ENCODE data around the gene YIPF2. TPM values are rescaled to one million over a fixed set of nuclear protein-coding genes. Genes with fewer than 3 reads are reported as not detected.
A peak's percentile ranks its signal among the peaks of the same experiment; 100 is the strongest.

Gene YIPF2
- total RNA-seq = 10 to 100 TPM; 29.6 TPM
- 10 to 100 TPM; 12.2 to 14.0 TPM for polyA plus RNA-seq

GRCh38 chr19:10928563-10929401 is at the start of gene YIPF2, which contains the start of gene TIMM29:
Gene YIPF2, minus strand, starts transcription at chr19:10928639. Its CDS starts 229 bp downstream, at chr19:10928410.
Gene TIMM29, plus strand, starts transcription at chr19:10928811. Its CDS starts 12 bp downstream, at chr19:10928823.
- H3K4me1 ChIP-seq (ENCODE audit: insufficient read depth, low read length) = peaks cover 28% of the 10 kb centered on the region
- Mint-ChIP-seq H3K27ac (peak within 1 kb of the TSS; percentile 88 to 95 (median 90)), H3K9me3 (no peaks in the 10 kb centered on the region), H3K27me3 (no peaks in the 10 kb centered on the region), H3K4me3 (peak within 1 kb of the TSS; percentile 88 to 96 (median 90)), H3K4me1 (peaks cover 8 to 38% (median 19%) of the 10 kb centered on the region in 4 donors), H3K36me3 (peaks cover 3 to 26% of the 10 kb centered on the region in 2 donors)
- peaks cover 6% of the 10 kb centered on the region for H3K36me3 ChIP-seq (ENCODE audit: insufficient read depth, low read length)
- no peaks in the 10 kb centered on the region for H3K27me3 ChIP-seq (ENCODE audit: insufficient read depth, low read length)
- intact Hi-C loops (cut with micrococcal nuclease) = loop anchor here (1.0 to 5.0 kb wide), 2 partner anchors 34 to 57 kb away; partner anchors contain the start of genes CARM1 and SMARCA4
- peak within 1 kb of the TSS; percentile 52 to 80 for H3K4me3 ChIP-seq (ENCODE audit: low read length in 2 of 2)
- no peaks in the 10 kb centered on the region for H3K9me3 ChIP-seq (ENCODE audit: control insufficient read depth in 1 of 2, low read length in 2 of 2)
- peak within 1 kb of the TSS; percentile 57 for H3K27ac ChIP-seq (ENCODE audit: low read depth, low read length)
- peak; percentile 89 to 95 (median 90) for DNase-seq
- CTCF ChIA-PET (ENCODE audit: partially characterized antibody) = interaction anchor here (2.1 kb wide), 1 partner anchor 64 kb away, joined by 8 read pairs; no protein-coding TSS in a partner anchor
- POLR2A ChIA-PET (ENCODE audit: partially characterized antibody) = interaction anchor here (1.5 kb wide), 1 partner anchor 32 kb away, joined by 4 read pairs; the partner anchor contains the start of gene SMARCA4

- no peak for DNase-seq
- Mint-ChIP-seq H3K27me3 (no peaks in the 10 kb centered on the region), H3K27ac (peak overlapping the region in 4 of 7 donors; percentile 44 to 80 (median 53)), H3K4me1 (peaks cover 19 to 37% (median 28%) of the 10 kb centered on the region in 4 donors), H3K36me3 (peaks cover 0 to 6% of the 10 kb centered on the region in 2 donors), H3K9me3 (no peaks in the 10 kb centered on the region), H3K4me3 (no peak overlapping the region)
- Histone ChIP-seq H3K9me3 (ENCODE audit: control insufficient read depth in 1 of 2, low read length in 2 of 2) (no peaks in the 10 kb centered on the region), H3K27ac (ENCODE audit: low read depth, low read length) (no peak overlapping the region), H3K27me3 (ENCODE audit: insufficient read depth, low read length) (no peaks in the 10 kb centered on the region), H3K36me3 (ENCODE audit: insufficient read depth, low read length) (no peaks in the 10 kb centered on the region), H3K4me3 (ENCODE audit: low read length in 2 of 2) (no peak overlapping the region), H3K4me1 (ENCODE audit: insufficient read depth, low read length) (peaks cover 5% of the 10 kb centered on the region)
- POLR2A ChIA-PET (ENCODE audit: partially characterized antibody) = no interaction called here
- CTCF ChIA-PET (ENCODE audit: partially characterized antibody) = interaction anchor here (1.2 to 3.9 kb wide), 2 partner anchors 36 to 41 kb away, joined by 4 to 12 read pairs; no protein-coding TSS in a partner anchor
- intact Hi-C loops (cut with micrococcal nuclease) = no loop called here
Observed at GRCh38 chr19:10977742-10978092, 49.3 kb upstream of the YIPF2 start.

GRCh38 chr19:10976131-10976892 is 47.9 kb upstream of the YIPF2 start:
- peak overlapping the region in 3 of 7 donors; percentile 30 to 87 (median 65) for H3K27ac Mint-ChIP-seq
- no peaks in the 10 kb centered on the region for H3K9me3 Mint-ChIP-seq
- Histone ChIP-seq H3K4me1 (ENCODE audit: insufficient read depth, low read length) (peaks cover 5% of the 10 kb centered on the region), H3K27me3 (ENCODE audit: insufficient read depth, low read length) (no peaks in the 10 kb centered on the region), H3K4me3 (ENCODE audit: low read length in 2 of 2) (no peak overlapping the region), H3K36me3 (ENCODE audit: insufficient read depth, low read length) (no peaks in the 10 kb centered on the region), H3K27ac (ENCODE audit: low read depth, low read length) (no peak overlapping the region), H3K9me3 (ENCODE audit: control insufficient read depth in 1 of 2, low read length in 2 of 2) (no peaks in the 10 kb centered on the region)
- no peak overlapping the region for H3K4me3 Mint-ChIP-seq
- no peaks in the 10 kb centered on the region for H3K27me3 Mint-ChIP-seq
- peaks cover 22 to 38% (median 28%) of the 10 kb centered on the region in 4 donors for H3K4me1 Mint-ChIP-seq
- H3K36me3 Mint-ChIP-seq = peaks cover 0 to 5% of the 10 kb centered on the region in 2 donors
- DNase-seq = no peak
- CTCF ChIA-PET (ENCODE audit: partially characterized antibody) = interaction anchor here (0.7 to 3.9 kb wide), 4 partner anchors 34 to 112 kb away, joined by 3 to 12 read pairs (median 4); no protein-coding TSS in a partner anchor
- intact Hi-C loops (cut with micrococcal nuclease) = no loop called here
- POLR2A ChIA-PET (ENCODE audit: partially characterized antibody) = no interaction called here

- Mint-ChIP-seq H3K9me3 (no peaks in the 10 kb centered on the region), H3K4me3 (peak overlapping the region in 1 of 8 donors; percentile 53), H3K27ac (no peak overlapping the region), H3K27me3 (no peaks in the 10 kb centered on the region), H3K4me1 (peaks cover 27 to 46% (median 35%) of the 10 kb centered on the region in 4 donors), H3K36me3 (peaks cover 0 to 5% of the 10 kb centered on the region in 2 donors)
- no peaks in the 10 kb centered on the region for H3K27me3 ChIP-seq (ENCODE audit: insufficient read depth, low read length)
- CTCF ChIA-PET (ENCODE audit: partially characterized antibody) = interaction anchor here (1.0 to 1.5 kb wide), 2 partner anchors 34 to 111 kb away, joined by 3 to 4 read pairs; no protein-coding TSS in a partner anchor
- H3K4me1 ChIP-seq (ENCODE audit: insufficient read depth, low read length) = peaks cover 5% of the 10 kb centered on the region
- intact Hi-C loops (cut with micrococcal nuclease) = no loop called here
- H3K36me3 ChIP-seq (ENCODE audit: insufficient read depth, low read length) = no peaks in the 10 kb centered on the region
- POLR2A ChIA-PET (ENCODE audit: partially characterized antibody) = no interaction called here
- H3K27ac ChIP-seq (ENCODE audit: low read depth, low read length) = no peak overlapping the region
- DNase-seq = no peak
- no peak overlapping the region for H3K4me3 ChIP-seq (ENCODE audit: low read length in 2 of 2)
- H3K9me3 ChIP-seq (ENCODE audit: control insufficient read depth in 1 of 2, low read length in 2 of 2) = no peaks in the 10 kb centered on the region
Observed at GRCh38 chr19:10975374-10976130, 47.1 kb upstream of the YIPF2 start.

GRCh38 chr19:10971107-10971726 is 42.8 kb upstream of the YIPF2 start:
- Mint-ChIP-seq H3K27ac (peak overlapping the region in 2 of 7 donors; percentile 22 to 53), H3K4me3 (no peak overlapping the region), H3K36me3 (no peaks in the 10 kb centered on the region), H3K4me1 (peaks cover 26 to 55% (median 40%) of the 10 kb centered on the region in 4 donors), H3K9me3 (no peaks in the 10 kb centered on the region), H3K27me3 (no peaks in the 10 kb centered on the region)
- H3K27ac ChIP-seq (ENCODE audit: low read depth, low read length) = no peak overlapping the region
- intact Hi-C loops (cut with micrococcal nuclease) = no loop called here
- CTCF ChIA-PET (ENCODE audit: partially characterized antibody) = interaction anchor here (0.7 to 5.6 kb wide), 2 partner anchors 30 to 301 kb away, joined by 4 to 20 read pairs; no protein-coding TSS in a partner anchor
- no peaks in the 10 kb centered on the region for H3K36me3 ChIP-seq (ENCODE audit: insufficient read depth, low read length)
- POLR2A ChIA-PET (ENCODE audit: partially characterized antibody) = no interaction called here
- H3K9me3 ChIP-seq (ENCODE audit: control insufficient read depth in 1 of 2, low read length in 2 of 2) = no peaks in the 10 kb centered on the region
- no peaks in the 10 kb centered on the region for H3K27me3 ChIP-seq (ENCODE audit: insufficient read depth, low read length)
- no peak for DNase-seq
- peaks cover 13% of the 10 kb centered on the region for H3K4me1 ChIP-seq (ENCODE audit: insufficient read depth, low read length)
- no peak overlapping the region for H3K4me3 ChIP-seq (ENCODE audit: low read length in 2 of 2)

GRCh38 chr19:10968527-10969135 is 40.2 kb upstream of the YIPF2 start:
- Histone ChIP-seq H3K4me1 (ENCODE audit: insufficient read depth, low read length) (peaks cover 14% of the 10 kb centered on the region), H3K36me3 (ENCODE audit: insufficient read depth, low read length) (no peaks in the 10 kb centered on the region), H3K27me3 (ENCODE audit: insufficient read depth, low read length) (no peaks in the 10 kb centered on the region), H3K9me3 (ENCODE audit: control insufficient read depth in 1 of 2, low read length in 2 of 2) (no peaks in the 10 kb centered on the region), H3K27ac (ENCODE audit: low read depth, low read length) (no peak overlapping the region), H3K4me3 (ENCODE audit: low read length in 2 of 2) (no peak overlapping the region)
- Mint-ChIP-seq H3K4me1 (peaks cover 30 to 65% (median 46%) of the 10 kb centered on the region in 4 donors), H3K27ac (peak overlapping the region in 1 of 7 donors; percentile 46), H3K36me3 (peaks cover 2 to 3% of the 10 kb centered on the region in 2 donors), H3K27me3 (no peaks in the 10 kb centered on the region), H3K4me3 (no peak overlapping the region), H3K9me3 (no peaks in the 10 kb centered on the region)
- ChIA-PET POLR2A (ENCODE audit: partially characterized antibody) (no interaction called here), CTCF (ENCODE audit: partially characterized antibody) (interaction anchor here (1.1 kb wide), 1 partner anchor 27 kb away, joined by 5 read pairs; no protein-coding TSS in a partner anchor)
- DNase-seq = no peak
- intact Hi-C loops (cut with micrococcal nuclease) = no loop called here

Measured in CD4-positive, alpha-beta memory T cell (primary cell).